ENCODE results near the gene DPH1.

Gene DPH1

GRCh38 chr17:2050300-2051060, 20.5 kb downstream of the DPH1 start:
- DNase-seq (ENCODE audit: low spot score), result peak; percentile 38

GRCh38 chr17:2051061-2051932, 21.3 kb downstream of the DPH1 start:
- DNase-seq (ENCODE audit: low spot score), result no peak

- no peak for DNase-seq (ENCODE audit: low spot score)
Observed at GRCh38 chr17:2051933-2052559, 22.1 kb downstream of the DPH1 start.

- peak; percentile 46 for DNase-seq (ENCODE audit: low spot score)
Observed at GRCh38 chr17:2053380-2054261, 23.7 kb downstream of the DPH1 start.

- no peak for DNase-seq (ENCODE audit: low spot score)
Observed at GRCh38 chr17:2054262-2054511, 24.2 kb downstream of the DPH1 start.

GRCh38 chr17:2054512-2055291, 24.7 kb downstream of the DPH1 start, which contains the start of gene HIC1:
TSS of gene HIC1 (plus strand) at chr17:2055103. CDS start at chr17:2056691, 1,588 bp downstream.
- peak; percentile 69 for DNase-seq (ENCODE audit: low spot score)

- DNase-seq (ENCODE audit: low spot score), result no peak
Observed at GRCh38 chr17:2055292-2056205, 25.6 kb downstream of the DPH1 start.

- peak; percentile 47 for DNase-seq (ENCODE audit: low spot score)
Observed at GRCh38 chr17:2056206-2057174, 26.5 kb downstream of the DPH1 start.

GRCh38 chr17:2057175-2057759, 27.3 kb downstream of the DPH1 start:
- no peak for DNase-seq (ENCODE audit: low spot score)

- DNase-seq (ENCODE audit: low spot score), result no peak
Observed at GRCh38 chr17:2057760-2058585, 28.0 kb downstream of the DPH1 start.

- DNase-seq (ENCODE audit: low spot score), result peak; percentile 65
Observed at GRCh38 chr17:2058586-2059546, 28.9 kb downstream of the DPH1 start.

- DNase-seq (ENCODE audit: low spot score), result no peak
Observed at GRCh38 chr17:2059547-2060384, 29.8 kb downstream of the DPH1 start.

- DNase-seq (ENCODE audit: low spot score), result no peak
Observed at GRCh38 chr17:2060385-2060658, 30.4 kb downstream of the DPH1 start.

GRCh38 chr17:2060681-2061440, 30.9 kb downstream of the DPH1 start:
- DNase-seq (ENCODE audit: low spot score), result no peak

GRCh38 chr17:2061441-2061958, 31.5 kb downstream of the DPH1 start:
- no peak for DNase-seq (ENCODE audit: low spot score)
